Dermis microvascular lymphatic vessel endothelial cell (primary cell): Measurements from ENCODE around the gene SDF4. TPM values are rescaled to one million over a fixed set of nuclear protein-coding genes. Genes with fewer than 3 reads are reported as not detected.

Source experiments
- DNase-seq, 2 donors: peaks; one replicate each; pipeline versions ENCODE4 v3.0.0 to v3.0.0-alpha.2; 2010; ENCODE audit warnings: low read depth in 2 of 2
- total RNA-seq: library from RNA; depleted of rRNA; stranded (reverse); fragments of >200 nt; gene quantifications from 2 replicates; pipeline ENCODE4 v1.2.1, GENCODE V29; 2014

Gene SDF4
- total RNA-seq, 1 donor from 2014 or later, result 70.0 TPM

- DNase-seq, result no peak
Measured at GRCh38 chr1:1213345-1214265, 18.2 kb downstream of the SDF4 start, which contains the start of gene TNFRSF4. Gene TNFRSF4, minus strand, starts transcription at chr1:1214153. Its CDS starts 26 bp downstream, at chr1:1214127.

GRCh38 chr1:1212780-1213344 is 18.9 kb downstream of the SDF4 start:
- DNase-seq, result peak; percentile 67 to 86

- DNase-seq, result no peak
Measured at GRCh38 chr1:1211541-1212441, 20.0 kb downstream of the SDF4 start.

GRCh38 chr1:1210726-1211540 is 20.9 kb downstream of the SDF4 start:
- no peak for DNase-seq

GRCh38 chr1:1208713-1209433 is 22.9 kb downstream of the SDF4 start:
- DNase-seq, result no peak

- DNase-seq, result no peak
Measured at GRCh38 chr1:1207571-1207892, 24.3 kb downstream of the SDF4 start.

GRCh38 chr1:1206966-1207531 is 24.8 kb downstream of the SDF4 start:
- DNase-seq, result no peak

GRCh38 chr1:1206376-1206965 is 25.3 kb downstream of the SDF4 start, which contains the start of gene TNFRSF18:
Gene TNFRSF18, minus strand, starts transcription at chr1:1206592. Its CDS starts 21 bp downstream, at chr1:1206571.
- no peak for DNase-seq

- DNase-seq, result no peak
Measured at GRCh38 chr1:1205769-1206375, 25.9 kb downstream of the SDF4 start.

GRCh38 chr1:1204998-1205768 is 26.6 kb downstream of the SDF4 start:
- no peak for DNase-seq

GRCh38 chr1:1204425-1204920 is 27.3 kb downstream of the SDF4 start:
- no peak for DNase-seq

- DNase-seq, result no peak
Measured at GRCh38 chr1:1203561-1204424, 28.0 kb downstream of the SDF4 start.

- no peak for DNase-seq
Measured at GRCh38 chr1:1202831-1203560, 28.8 kb downstream of the SDF4 start.

- peak in 1 of 2 donors; percentile 46 for DNase-seq
Measured at GRCh38 chr1:1200876-1201810, 30.7 kb downstream of the SDF4 start.
